22Rv1 (cell line): ENCODE results near the gene AGMO.

Experiments
- H3K27ac ChIP-seq: fragments of 450-650 bp; 2 replicates; pipeline ENCODE4 v1.5.1; 2017
- ZFX ChIP-seq: fragments of 450-650 bp; IDR thresholded peaks from 2 replicates; pipeline ENCODE4 v1.6.1; 2017; ENCODE audit warnings: antibody characterized with exemption, borderline replicate concordance
- TF ChIP-seq, protein P1 (sequence below): fragments of 450-650 bp; IDR thresholded peaks from 2 replicates; pipeline ENCODE4 v1.5.1; 2017; ENCODE audit warnings: mild to moderate bottlenecking

Gene AGMO

GRCh38 chr7:15345216-15345615 is 216.6 kb downstream of the AGMO start:
- TF ChIP-seq, protein P1, sequence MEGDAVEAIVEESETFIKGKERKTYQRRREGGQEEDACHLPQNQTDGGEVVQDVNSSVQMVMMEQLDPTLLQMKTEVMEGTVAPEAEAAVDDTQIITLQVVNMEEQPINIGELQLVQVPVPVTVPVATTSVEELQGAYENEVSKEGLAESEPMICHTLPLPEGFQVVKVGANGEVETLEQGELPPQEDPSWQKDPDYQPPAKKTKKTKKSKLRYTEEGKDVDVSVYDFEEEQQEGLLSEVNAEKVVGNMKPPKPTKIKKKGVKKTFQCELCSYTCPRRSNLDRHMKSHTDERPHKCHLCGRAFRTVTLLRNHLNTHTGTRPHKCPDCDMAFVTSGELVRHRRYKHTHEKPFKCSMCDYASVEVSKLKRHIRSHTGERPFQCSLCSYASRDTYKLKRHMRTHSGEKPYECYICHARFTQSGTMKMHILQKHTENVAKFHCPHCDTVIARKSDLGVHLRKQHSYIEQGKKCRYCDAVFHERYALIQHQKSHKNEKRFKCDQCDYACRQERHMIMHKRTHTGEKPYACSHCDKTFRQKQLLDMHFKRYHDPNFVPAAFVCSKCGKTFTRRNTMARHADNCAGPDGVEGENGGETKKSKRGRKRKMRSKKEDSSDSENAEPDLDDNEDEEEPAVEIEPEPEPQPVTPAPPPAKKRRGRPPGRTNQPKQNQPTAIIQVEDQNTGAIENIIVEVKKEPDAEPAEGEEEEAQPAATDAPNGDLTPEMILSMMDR: no peak
- no peak overlapping the region for H3K27ac ChIP-seq

DNA sequence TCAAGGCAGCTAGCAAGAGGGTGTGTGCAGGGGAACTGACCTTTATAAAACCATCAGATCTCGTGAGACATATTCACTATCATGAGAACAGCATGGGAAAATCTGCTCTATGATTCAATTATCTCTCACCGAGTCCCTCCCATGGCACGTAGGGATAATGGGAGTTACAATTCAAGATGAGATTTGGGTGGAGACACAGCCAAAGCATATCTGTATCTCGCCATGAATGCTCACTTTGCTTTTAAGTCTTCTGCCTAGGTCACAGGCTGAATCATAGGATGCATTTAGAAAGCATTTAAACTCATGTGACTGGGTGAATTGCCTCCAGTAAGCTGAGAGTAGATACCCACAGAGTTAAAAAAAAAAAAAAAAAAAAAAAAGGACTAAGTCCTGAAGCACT is 220.0 kb downstream of the AGMO start:
- TF ChIP-seq, protein P1: no peak
- TF ChIP-seq ZFX: no peak
- no peak overlapping the region for H3K27ac ChIP-seq

- no peak for TF ChIP-seq ZFX
- TF ChIP-seq, protein P1: no peak
- H3K27ac ChIP-seq: no peak overlapping the region
These were observed 225.7 kb downstream of the AGMO start for GRCh38 chr7:15336146-15336545.

DNA sequence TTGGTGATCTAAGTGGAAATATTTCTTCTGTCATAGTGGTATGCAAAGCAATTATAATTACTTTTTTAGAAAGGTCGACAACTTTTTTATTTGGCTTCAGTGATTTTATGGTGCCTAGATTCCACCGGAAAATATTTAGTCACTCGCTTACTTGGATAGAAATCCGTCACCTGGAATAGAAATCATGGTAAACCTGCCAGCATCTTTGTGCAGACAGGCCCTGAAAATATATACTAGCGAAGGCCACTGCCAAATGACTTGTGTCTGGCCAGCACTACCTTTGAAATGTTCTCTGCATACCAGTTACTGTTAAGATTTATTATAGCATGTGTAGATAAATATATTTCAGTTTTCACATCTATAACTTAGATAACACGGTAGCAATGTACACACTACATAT is 226.4 kb downstream of the AGMO start:
- H3K27ac ChIP-seq: no peak overlapping the region
- TF ChIP-seq, protein P1: no peak
- no peak for TF ChIP-seq ZFX

GRCh38 chr7:15334536-15335263 is 227.1 kb downstream of the AGMO start:
- TF ChIP-seq ZFX: no peak
- TF ChIP-seq, protein P1: no peak
- H3K27ac ChIP-seq: no peak overlapping the region

DNA sequence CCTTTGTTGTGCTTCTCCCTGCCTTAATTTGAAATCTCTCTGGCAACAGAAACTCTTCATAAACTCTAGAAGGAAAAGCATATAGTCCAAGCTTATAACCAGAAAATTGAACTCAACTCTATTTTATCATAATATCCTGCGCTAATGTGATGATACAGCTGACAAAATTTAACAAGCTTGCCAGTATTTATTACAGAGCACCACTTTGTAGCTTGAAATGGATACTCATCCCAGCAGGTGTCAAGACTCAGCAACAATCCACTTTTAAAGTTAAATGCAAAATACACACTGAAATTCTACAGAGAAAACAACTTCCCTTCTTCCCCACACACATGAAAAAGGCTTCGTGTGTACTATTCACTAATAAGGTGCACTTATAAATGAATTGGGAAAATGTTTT is 228.9 kb downstream of the AGMO start:
- TF ChIP-seq ZFX: no peak
- TF ChIP-seq, protein P1: no peak
- H3K27ac ChIP-seq: no peak overlapping the region

GRCh38 chr7:15330943-15331342 is 230.9 kb downstream of the AGMO start:
- H3K27ac ChIP-seq: no peak overlapping the region
- TF ChIP-seq ZFX: no peak
- TF ChIP-seq, protein P1: no peak
